ENCODE measurements around the gene FOXP3.

Gene FOXP3

DNA sequence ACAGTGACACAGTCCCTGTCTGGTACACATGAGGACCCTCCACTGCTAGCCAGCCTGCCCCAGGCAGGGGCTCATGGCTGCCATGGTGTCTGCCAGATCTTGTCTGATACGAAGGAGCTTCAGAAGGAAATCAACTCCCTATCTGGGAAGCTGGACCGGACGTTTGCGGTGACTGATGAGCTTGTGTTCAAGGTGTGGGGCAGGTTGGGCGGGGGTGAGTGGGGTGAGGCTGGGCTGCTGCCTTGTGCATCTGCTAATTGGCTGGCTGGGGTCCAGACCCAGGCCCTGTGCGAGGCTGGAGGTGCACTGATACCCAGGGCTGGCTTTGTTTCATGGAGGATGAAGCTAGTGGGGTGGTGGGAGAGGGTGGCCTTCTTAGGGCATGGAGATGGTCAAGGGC is 15.4 kb downstream of the FOXP3 start:
- no peak for DNase-seq

DNA sequence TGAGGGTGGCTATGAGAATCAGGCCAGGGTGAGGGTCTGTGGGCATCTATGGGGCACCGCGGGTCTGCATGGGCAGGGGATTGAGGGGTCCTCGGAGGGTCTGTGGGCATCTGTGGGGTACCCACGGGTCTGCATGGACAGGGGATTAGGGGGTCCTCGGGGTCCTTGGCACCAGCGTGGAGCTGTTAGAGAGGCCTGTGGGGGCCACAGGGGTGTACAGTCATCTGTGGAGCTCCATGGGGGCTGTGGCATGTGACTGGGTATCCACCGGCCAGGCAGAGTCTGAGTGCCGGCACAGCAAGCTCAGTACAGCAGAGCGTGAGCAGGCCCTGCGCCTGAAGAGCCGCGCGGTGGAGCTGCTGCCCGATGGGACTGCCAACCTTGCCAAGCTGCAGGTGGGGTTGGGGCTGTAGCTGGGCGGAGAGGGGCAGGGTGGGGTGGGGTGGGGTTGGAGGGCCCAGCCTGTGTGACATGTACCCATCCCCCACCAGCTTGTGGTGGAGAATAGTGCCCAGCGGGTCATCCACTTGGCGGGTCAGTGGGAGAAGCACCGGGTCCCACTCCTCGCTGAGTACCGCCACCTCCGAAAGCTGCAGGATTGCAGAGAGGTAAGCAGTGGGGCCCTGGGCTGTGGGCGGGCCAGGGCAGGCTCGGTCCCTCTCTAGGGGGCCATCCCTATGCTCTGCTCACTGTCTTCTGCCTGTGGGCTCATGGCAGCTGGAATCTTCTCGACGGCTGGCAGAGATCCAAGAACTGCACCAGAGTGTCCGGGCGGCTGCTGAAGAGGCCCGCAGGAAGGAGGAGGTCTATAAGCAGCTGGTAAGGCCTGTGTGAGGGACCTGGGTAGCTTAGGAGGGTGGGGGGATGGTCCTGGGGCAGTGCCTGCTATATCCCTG is 16.3 kb downstream of the FOXP3 start:
- DNase-seq, result no peak

DNA sequence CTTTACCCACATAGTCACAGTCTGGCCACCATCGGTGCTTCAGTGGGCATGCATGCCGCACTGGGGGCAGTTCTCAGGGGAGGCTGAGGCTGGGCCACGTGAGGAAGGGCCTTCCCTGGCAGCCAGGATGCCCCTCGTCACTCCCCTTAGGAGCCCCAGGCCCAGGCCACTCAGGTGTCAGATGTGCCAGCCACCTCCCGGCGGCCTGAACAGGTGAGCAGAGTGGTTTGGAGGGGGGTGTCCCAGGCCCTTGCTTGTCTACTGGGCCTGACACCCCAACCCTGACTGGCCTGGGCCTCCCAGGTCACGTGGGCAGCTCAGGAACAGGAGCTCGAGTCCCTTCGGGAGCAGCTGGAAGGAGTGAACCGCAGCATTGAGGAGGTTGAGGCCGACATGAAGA is 17.2 kb downstream of the FOXP3 start:
- no peak for DNase-seq

DNA sequence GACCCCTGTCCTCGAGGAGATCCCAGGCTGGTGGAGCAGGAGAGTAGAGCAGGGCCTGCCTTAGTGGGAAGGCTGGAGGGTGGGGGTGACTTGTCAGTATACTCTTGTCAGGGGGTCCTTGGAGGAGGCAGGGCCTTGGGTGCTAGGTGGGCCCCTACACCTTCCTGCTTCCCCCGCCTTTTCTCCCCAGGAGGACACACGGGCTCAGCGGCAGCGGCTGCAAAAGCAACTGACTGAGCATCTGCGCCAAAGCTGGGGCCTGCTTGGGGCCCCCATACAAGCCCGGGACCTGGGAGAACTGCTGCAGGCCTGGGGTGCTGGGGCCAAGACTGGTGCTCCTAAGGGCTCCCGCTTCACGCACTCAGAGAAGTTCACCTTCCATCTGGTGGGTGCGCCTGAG is 18.0 kb downstream of the FOXP3 start:
- no peak for DNase-seq

DNA sequence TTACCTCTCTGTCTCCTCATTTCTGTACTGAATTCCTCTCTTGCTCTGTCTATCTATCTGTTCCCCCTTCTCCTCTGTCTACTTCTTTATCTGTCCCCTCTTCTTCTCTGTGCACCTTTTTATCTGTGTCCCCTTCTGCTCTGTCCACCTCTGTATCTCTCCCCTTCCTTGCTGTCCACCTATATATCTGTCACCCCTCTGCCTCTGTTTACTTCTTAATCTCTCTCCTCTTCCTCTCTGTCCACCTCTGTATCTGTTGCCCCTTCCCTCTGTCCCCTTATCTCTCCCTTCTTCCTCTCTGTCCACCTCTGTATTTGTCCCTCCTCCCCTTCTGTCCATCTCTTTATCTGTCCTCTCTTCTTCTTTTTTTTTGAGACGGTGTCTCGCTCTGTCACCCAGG is 20.3 kb downstream of the FOXP3 start:
- DNase-seq, result no peak

DNA sequence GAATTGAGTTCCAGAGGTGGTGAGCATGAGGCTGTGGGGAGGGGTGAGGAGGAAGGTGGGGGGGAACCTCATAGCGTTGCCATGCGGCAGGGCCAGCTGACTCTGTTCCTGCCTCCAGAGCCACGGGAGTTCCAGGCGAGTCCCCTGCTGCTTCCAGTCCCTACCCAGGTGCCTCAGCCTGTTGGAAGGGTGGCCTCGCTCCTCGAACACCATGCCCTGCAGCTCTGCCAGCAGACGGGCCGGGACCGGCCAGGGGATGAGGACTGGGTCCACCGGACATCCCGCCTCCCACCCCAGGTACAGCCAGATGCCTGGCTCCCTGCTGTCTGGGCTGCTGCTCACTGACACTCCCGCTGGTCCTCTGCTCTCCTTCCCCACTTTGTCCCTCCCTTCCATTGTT is 21.3 kb downstream of the FOXP3 start:
- DNase-seq, result no peak

DNA sequence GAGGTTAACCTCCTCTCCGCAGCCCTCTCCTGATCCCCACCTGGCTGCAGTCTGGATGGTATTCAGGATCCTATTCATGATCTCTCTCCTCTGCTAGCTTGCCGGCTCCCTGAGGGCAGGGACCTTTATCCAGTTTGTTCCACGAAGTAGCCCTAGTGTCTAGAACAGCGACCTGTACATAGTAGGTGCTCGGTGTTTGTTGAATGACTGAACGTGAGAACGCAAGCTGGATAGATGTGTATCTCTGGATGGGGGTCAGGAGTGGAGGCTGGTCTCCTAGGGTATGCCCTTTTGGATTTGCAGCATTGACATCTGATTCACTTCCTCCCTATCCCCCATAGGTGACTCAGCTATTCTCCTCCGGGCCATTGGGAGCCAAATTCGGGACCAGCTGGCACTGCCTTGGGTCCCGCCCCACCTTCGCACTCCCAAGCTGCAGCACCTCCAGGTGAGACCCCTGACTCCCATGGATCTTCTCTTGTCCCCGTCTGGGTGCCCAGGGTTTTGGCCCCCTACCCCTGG is 21.9 kb downstream of the FOXP3 start:
- DNase-seq, result no peak

DNA sequence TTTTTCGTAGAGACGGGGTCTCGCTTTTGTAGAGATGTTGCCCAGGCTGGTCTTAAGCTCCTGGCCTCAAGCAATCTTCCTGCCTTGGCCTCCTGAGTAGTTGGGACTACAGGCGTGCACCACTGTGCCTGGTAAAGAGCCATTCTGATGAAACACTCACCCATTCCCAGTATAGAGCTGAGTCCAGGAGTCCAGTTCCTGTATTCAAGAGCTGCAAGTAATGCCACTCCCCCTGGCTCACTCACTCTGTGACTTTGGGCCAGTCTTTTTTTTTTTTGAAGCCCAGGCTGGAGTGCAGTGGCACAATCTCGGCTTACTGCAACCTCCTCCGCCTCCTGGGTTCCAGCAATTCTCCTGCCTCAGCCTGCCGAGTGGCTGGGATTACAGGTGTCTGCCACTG is 25.8 kb downstream of the FOXP3 start:
- no peak for DNase-seq

DNA sequence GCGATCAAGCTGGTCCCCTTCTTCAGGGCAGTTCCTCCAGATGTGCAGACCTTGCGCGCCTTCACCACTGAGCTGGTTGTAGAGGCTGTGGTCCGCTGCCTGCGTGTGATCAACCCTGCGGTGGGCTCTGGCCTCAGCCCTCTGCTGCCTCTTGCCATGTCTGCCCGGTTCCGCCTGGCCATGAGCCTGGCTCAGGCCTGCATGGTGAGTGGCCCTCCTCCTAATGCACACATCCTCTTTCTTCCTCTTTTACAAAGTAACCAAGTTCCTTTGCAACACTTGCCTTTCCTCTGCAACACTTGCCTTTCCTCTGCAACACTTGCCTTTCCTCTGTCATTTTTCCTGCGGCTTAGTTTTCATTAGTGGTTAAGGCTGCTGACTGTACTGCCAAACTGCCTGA is 27.4 kb downstream of the FOXP3 start:
- DNase-seq, result peak; percentile 3

DNA sequence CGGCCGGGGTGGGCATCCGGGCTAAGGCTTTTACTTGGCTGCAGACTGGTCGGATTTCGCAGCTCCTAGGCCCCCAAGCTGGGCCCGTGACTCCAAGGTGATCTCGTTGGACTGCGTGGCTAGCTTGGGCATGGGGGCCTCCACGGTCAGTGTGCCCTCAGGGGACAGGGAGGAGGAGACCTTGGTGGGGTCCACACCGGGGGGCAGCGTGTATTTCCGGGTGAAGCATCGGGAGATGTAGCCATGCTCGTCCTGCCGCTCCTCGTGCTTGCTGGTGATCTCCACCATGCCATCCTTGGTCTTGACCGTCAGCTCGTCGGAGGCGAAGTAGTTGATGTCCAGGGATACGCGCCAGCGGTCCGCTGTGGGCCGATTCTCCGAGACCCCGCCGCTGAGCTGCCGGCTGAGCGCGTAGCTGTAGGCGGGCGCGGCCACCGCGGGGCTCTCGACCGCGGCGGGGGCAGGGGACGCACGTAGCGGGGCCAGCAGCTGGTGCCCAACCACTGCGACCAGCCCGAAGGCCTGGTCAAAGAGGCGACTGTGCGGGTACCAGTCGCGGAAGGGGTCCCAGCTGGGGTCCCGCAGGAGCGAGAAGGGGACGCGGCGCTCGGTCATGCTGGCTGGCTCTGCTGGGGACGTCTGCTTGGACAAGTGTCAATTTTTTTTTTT is 30.5 kb downstream of the FOXP3 start:
- no peak for DNase-seq

DNA sequence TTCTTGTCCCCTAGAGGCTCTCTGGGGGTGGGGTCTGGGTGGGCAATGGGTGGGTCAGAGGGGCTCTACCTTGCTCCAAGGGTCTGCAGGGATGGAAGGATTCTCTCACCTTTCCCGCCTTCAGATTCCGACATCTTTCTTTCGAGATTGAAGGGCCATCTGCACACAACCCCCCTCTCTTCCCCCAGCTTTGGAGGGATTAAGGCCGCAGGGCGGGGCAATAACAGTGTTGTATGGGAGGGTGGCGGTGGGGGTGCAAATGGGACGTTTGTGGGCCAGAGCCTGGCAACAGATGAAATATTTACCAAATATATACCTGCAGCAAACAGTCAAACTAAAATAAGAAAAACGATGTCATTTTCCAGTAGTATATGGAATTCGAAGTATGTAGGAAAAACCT is 31.3 kb downstream of the FOXP3 start, which contains the start of gene CACNA1F:
Gene CACNA1F, minus strand, starts transcription at position 165 of the 400 bp plus-strand sequence. Its CDS starts 31 bp downstream, at position 134.
- DNase-seq, result no peak

DNA sequence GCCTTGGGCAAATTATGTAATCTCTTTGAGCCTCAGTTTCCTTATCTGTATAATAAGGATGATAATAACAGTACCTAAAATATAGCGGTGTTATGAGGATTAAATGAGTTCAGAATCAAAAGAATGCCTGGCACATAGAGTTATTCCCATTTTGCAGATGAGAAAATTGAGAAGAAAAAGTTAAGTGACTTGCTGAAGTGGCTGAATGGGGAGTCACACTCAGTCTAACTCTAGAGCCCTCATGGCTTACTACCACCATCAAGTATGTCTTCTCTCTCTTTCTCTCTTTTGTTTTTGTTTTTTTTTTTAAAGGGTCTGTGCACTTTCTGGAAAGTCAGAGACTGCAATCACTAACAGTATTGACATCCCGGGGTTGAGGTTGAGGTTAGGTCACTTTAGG is 32.0 kb downstream of the FOXP3 start:
- DNase-seq, result no peak

DNA sequence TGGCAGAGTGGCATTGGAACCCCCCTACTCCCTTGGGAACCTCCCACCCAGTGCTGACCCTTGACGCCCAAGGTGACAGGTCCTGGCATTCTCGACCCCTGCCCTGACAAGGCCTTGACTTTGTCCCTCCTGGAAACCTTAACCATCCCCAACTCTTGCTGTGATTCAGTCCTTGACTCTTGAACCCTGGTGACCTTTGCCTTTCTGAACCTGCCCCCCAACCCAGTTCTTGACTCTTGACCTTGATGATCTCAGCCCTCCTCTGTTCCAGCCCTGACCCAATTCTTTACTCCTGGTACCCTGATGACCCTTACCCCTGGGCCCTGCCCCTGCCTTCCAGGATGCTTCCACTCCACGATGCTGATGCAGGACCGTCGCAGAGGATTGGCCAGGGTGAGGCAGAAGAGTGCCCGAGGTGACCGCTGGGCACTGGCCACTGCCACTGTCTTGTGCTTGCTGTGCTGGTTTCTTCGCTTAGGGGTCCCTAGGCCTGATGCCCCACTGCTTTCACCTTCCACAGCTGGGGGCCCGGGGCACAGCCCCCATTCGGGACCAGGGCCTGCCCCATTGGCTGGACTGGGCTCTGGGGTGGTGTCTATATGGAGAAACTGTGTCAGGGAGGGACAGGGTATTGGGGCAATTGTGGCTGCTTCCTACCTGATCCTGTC is 33.0 kb downstream of the FOXP3 start:
- no peak for DNase-seq

DNA sequence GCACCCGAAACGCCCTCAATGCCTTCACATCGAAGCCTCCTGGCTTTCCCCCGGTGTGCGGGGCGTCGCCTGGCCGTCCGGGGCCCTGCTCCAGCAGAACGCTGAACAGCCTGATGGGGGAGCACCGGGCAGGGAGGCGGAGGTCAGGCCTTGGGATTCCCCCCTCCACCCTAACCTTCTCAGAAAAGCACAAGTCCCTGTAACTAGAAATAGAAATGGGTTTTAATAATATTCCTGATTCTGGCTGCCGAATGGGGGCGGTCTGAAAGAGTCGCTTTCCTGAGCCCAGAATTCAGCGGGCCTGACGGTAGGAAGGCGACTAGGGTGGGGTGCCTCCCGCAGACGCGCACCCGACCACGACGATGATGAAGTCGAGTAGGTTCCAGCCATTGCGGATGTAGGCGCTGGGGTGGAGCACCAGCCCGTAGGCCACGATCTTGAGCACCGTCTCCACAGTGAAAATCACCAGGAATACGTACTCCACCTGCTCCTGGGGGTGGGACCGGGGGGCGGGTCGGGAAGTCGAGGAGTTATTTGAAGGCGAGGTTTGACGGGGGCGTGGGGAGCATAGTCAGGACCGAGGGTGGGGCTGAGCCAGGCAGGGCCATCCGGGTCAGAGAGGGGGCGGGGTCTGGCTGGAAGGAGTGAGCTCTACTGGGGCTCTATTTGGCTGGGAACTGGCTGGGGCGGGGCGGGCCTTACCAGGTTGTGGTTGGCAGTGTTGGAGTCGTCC is 33.8 kb downstream of the FOXP3 start:
- peak; percentile 71 for DNase-seq

DNA sequence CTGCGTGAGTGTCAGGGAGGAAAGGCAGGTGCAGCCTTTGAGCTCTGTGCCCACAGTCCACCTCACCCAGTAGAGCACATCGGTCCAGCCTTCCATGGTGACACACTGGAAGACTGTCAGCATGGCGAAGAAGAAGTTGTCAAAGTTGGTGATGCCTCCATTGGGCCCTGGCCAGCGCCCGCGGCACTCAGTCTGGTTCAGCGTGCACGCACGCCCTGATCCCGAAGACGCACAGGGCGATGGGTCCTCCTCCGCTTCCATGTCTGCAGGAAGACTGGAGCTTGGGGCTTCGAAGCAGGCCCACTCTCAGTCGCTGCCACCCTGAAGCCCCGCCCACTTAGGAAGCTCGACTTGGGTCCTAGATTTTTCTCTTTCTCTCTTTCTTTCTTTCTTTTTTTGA is 36.3 kb downstream of the FOXP3 start:
- no peak for DNase-seq

DNA sequence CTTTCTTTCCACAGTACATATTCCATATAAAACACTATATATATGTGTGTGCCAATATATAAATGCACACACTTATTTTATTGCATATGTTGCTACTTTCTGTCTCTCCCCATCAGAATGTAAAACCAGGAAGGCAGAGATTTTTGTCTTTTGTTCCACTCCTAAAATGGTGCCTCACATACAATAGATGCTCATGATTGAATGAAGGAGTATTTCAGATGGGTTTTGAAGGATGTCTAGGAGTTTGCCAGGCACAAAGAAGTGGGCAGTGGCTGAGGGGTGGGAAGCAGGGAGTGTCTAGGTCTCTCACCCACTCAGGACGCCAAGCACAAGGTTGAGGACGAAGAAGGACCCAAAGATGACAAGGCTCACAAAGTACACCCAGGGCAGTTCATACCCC is 36.8 kb downstream of the FOXP3 start:
- DNase-seq, result no peak

DNA sequence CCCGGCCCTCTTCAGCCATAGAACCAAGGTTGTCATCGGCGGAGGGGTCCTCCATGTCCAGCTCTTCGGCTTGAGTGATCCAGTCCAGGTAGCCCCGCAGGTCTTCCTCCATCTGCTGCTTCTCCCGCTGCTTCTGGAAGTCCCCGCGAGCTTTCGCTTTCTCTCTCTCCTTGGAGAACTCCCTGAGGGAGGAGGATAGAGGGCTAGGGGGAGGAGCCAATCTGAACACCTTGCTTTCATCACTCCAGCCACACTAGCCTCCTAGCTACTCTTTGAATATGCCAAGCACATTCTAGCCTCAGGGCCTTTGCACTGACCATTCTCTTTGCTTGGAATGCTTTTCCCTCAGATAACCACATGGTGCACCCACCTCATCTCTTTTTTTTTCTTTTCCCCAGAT is 37.6 kb downstream of the FOXP3 start:
- no peak for DNase-seq

DNA sequence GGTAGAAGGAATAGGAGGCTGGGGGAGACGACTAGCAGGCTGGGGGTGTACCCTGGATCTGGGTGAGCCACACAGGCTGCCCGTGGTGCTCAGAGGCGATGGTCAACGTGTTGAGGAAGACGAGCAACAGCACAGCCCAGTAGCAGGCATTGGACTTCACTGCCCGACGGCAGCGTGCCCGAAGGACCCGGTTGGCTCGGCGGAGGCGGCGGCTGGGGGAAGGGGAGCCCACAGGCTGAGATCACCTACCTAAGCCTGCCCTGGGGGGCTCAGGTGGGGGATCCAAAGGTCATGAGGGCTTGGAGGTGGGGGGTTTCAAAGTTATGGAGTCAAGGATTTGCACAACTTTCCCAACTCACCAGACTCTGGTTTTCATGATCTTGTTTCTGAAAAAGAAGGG is 38.7 kb downstream of the FOXP3 start:
- no peak for DNase-seq

DNA sequence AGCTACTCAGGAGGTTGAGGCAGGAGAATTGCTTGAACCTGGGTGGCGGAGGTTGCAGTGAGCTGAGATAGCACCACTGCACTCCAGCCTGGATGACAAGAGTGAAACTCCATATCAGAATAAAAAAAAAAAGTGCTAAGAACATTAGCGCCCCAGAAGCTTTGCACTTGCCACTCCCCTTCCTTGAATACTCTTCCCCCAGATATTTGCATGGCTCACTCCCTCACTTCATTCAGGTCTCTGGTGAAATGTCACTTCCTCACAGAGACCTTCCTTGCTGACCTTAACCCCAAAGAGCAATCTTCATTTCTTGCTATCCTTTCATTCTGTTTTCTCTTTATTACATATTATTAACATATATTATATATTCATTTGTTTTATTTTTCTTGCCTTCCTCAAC is 42.6 kb downstream of the FOXP3 start:
- no peak for DNase-seq

DNA sequence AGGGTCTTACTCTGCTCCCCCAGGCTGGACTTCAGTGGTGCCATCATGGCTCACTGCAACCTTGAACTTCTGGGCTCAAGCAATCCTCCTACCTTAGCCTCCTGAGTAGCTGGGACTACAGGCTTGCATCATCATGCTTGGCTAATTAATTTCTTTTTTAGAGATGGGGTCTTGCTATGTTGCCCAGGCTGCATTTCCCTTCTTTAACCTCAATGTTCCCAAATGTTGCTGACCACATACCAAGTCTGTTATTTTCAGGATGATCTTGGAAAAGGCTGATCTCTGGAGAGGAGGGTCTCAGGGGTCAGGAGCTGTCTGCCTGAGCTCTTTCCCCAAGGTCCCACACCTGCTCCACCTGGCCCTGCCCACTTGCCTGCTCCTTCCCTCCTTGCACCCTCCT is 44.4 kb downstream of the FOXP3 start:
- no peak for DNase-seq

DNA sequence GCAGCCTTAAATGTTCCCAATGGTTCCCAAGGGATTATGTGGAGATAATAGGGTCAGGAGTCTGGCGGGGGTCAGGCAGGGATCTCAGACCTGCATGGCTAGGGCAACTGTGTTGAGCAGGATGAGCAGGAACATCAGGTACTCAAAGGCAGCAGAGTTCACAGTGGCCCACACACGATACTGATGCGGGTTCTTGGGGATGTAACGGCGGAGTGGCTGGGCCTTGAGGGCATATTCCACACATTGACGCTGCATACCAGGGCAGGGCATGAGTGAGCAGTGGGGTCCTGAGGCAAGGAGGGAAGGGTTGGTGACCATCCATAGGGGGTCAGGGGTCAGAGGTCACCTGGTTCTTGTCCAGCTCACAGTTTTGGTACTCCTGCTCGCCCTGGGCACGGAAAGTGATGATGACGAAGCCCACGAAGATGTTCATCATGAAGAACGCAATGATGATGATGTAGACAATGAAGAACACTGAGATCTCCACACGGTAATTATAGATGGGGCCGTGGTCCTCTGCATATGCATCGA is 49.4 kb downstream of the FOXP3 start:
- no peak for DNase-seq

DNA sequence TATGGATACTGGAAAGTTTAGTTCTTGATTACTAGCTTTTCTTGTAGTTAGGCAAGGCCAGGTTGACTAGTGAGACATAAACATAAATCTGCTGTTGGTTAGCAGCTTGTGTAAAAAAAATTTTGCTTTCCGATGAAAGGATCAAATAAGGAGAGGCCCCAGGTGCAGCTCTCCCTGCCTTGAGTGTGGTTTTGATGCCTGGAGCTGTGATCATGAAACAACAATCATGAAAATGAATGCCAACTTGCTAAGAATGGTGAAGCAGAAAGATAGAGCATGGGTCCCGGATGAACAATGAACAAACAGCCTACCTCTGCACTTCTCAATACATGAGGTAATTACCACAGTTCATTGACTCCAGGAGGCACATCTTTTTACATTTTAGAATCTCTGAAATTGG is 50.1 kb downstream of the FOXP3 start:
- DNase-seq, result no peak

DNA sequence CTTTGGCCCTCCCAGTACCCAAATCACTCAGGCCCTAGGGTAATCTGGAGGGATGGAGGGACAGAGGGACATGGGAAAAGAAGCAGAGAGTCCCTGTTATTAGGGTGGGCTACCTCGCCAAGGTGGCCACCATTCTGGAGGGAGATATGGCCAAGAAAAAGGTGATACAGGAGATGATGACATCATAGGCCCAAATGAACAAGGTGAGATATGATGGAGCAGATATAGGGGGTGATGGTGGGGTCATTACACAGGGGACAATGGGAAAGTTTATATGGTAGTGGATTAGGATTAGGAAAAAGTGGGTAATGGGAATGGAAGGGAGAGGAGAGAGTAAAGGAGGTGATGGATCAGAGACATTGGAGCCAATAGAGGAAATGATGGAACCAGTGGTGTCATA is 51.6 kb downstream of the FOXP3 start:
- no peak for DNase-seq
